ENCODE measurements around the gene PLA2G2D.
"Not testable (repeated sequence)": the region's sequence is repeated elsewhere in the genome, so short reads cannot be mapped to it uniquely, and the experiment has no call there.

PLA2G2D gene

DNA sequence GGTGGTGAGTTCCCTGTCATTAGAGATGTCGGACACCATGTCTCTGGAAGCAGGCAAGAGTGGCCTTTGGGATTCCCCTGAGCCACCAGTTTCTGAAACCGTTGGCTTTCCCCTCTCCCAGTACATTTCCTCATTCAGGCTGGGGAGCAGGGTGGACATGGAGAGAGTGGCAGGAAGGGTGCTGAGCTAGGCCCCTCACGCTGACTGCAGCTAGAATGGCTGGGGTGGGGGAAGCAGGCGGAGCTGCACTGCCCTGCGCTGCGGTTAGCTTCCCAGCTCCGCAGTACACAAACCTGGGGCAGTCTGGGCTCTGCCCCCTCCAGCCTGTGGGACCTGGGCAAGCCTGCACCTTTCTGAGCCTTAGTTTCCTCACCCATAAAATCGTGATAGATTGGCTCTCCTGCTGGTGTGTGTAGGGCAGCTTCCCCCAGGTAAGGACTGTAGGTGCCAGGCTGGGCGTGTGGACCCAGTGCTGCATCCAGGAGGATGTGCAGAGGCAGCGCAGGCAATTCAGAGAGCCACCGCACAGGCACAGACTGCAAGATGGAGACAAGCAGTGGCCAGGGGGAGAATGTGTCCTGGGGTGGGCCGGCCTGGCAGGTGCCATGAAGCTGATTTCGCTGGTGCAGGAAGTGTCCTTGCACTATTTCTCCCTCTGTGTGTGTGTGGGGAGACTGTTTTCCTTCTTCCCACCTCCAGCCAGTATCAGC is 22.8 kb upstream of the PLA2G2D start:
- DNase-seq (ENCODE audit: low read depth): no peak

DNA sequence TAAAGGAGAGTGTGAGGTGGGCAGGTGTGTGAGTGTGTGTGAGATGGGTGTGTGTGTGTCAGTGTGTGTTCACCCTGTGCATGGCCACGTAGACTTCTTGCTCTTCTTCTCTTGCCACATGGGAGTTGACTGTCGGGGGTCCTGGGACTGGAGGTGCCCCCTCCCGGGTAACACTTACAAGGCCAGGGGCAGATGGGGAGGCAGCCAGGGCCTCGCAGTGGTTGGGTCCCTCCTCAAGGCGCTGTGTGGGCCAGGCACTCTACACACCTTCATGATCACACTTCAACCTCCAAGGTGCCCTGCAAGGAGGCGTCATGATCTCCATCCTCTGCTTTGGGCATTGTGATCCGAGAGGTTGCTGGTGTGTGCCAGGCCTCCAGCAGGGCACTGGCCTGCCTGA is 22.1 kb upstream of the PLA2G2D start:
- DNase-seq (ENCODE audit: low read depth): no peak

DNA sequence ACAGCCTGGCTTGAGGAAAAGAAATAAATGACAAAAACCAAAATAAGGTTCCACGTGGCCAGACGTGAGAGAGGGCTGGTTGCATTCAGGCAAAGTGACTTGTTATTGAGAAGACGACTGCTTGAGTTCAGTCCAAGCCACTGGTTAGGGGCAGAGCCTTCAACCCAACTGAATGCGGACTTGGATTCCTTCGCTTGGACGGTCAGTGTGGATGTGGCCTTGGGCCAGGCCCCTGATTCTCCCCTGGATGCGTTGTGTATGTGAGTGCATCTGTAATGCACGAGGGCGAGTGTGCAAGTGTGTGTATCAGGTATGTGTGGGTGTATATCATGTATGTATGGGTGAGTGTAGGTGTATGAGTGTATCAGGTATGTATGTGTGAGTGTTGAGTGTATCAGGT is 21.7 kb upstream of the PLA2G2D start:
- no peak for DNase-seq (ENCODE audit: low read depth)

DNA sequence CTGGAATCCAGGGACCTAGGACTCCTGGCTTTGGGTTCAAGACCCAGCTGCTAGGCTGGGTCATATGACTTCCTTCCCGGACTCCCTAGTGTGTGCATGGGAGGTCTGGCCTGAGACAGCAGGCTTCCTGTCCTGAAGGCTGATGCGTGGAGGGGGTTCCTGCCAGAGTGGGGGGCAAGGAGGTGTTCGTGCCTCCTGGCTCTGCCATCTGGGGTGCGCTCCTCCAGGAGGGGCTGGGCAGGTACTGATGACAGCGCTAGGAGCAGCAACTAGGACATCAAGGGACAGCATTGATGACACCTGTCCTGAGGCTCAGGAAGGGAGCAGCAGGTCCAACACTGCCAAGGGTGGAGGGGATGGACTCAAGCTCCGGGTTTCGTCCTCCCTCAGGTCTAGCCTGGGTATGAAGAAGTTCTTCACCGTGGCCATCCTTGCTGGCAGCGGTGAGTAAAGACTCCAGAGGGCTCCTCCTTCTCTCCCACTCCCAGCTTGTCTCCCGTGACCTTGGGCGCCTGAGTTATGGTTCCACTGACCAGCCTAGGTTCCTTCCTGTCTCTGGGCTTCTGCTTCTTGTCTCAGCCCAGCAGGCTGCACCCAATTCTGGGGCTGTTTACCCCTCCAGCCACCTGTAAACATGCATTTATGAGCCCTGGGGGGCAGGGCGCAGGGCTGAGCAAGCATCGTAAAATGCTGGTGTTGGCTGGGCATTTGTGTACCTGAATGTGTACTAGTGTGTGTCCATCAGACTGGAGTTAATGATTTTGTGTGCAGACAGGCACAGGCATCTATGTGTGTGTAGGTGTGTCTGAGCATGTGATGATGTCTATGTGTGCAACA is 20.7 kb upstream of the PLA2G2D start:
- DNase-seq (ENCODE audit: low read depth): no peak

DNA sequence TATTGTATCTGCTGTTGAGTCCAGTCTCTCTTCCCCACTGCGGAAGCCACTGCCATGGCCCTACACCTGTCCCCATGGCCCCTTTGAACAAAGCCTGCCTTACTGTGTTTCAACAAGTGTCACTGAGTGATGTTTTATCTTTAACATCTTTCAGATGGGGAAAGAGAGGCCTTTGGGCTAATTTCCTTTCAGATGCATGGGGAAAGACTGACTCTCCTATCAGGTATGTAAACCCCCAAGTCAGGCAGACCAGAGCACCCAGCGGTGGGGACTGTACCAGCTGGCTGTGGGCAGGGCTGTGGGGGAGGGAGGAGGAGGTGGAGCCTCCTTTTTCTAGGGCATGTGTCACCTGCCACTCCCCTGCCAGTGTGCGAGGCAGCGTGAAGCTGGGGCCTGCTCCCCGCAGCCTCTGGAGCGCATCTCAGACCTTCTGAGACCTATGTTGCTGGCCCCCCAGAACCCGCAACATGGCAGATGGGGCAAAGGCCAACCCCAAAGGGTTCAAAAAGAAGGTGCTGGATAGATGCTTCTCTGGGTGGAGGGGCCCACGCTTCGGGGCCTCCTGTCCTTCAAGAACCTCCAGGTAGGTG is 19.7 kb upstream of the PLA2G2D start, which contains the start of gene PLA2G2F:
Gene PLA2G2F, plus strand, starts transcription at position 363 of the 590 bp plus-strand sequence. Its CDS starts 105 bp downstream, at position 468.
- DNase-seq (ENCODE audit: low read depth): no peak

DNA sequence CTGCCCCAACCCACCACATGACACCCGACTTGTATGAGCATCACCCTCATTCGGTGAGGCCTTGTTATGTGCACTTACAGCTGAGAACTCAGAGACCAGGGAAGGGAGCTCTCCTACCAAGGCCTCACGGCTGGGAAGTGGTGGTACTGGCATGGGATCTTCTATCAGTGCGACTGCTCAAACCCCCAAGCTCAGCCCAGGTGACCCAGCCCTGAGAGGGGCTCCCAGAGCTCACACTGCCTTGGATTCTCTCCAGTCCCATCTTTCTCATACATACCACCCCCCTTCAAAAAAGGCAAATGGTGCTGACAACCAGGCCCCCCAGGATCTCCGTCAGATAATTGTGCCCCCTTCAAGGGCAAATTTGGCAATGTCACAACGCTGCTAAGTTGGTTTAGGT is 19.0 kb upstream of the PLA2G2D start:
- DNase-seq (ENCODE audit: low read depth): no peak

DNA sequence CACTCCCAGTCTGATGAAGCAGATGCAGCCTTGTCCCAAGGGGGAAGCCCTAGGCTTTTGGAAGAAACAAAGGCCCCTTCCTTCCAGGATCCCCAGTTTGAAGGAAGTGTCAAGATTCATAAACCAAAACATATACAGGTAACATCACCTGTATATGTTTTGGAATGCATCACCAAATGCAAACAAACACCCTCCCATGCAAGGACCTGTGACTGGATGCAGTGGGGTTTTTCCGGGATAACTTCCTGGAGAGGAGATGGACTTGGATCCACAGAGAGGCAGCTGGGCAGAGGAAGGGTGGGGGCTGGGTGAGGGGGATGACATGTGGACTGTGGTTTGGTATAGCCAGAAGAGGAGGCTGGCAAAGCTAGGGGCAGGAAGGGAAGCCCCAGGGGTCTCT is 18.3 kb upstream of the PLA2G2D start:
- DNase-seq (ENCODE audit: low read depth): no peak

DNA sequence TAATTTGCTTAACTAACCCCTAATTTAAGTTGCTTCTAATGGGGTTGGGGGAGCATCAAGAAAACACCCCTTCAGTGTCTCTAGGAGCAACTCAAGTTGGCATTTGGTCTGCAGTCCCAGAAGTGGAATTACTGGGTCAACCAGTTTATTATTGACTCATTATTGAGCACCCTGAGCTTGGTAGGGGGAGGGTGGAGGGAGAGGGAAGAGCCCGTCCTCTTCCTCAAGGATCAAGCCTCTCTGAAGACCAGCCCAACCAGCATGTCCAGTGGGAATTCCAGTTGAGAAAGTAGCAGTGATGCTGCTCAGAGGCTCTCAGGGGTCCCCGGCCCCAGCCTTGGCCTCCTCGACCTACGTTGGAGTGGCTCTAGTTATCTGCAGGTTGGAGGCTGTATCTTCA is 17.7 kb upstream of the PLA2G2D start:
- DNase-seq (ENCODE audit: low read depth): no peak

DNA sequence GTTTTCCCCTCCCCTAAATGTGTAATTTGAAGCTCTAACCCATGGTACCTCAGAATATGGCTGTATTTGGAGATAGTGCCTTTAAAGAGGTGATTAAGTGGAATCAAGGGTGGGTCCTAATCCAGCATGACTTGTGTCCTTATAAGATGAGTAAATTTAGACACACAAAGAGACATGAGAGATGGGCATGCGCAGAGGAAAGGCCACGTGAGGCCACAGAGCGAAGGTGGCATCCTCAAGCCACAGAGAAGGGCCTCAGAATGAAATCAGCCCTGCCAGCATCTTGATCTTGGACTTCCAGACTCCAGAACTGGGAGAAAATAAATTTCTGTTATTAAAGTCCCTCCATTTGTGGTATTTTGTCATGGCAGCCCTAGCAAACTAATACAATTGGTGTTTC is 16.9 kb upstream of the PLA2G2D start:
- DNase-seq (ENCODE audit: low read depth): no peak

DNA sequence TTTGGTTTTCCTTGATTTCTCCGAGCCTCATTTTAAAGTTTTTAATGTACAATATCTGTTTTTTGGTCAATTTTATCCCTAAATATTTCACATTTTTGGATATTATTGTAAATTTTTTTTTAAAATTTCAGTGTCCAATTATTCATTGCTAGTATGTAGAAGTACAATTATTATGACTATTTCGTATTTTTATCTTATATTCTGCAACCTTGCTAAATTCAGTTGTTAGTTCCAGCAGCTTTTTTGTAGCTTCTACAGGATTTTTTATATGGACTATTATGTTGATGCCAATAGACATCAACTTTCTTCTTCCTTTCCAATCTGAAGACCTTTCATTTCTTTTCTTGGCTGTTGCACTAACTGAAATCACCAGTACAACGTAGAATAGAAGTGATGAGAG is 15.7 kb upstream of the PLA2G2D start:
- no peak for DNase-seq (ENCODE audit: low read depth)

DNA sequence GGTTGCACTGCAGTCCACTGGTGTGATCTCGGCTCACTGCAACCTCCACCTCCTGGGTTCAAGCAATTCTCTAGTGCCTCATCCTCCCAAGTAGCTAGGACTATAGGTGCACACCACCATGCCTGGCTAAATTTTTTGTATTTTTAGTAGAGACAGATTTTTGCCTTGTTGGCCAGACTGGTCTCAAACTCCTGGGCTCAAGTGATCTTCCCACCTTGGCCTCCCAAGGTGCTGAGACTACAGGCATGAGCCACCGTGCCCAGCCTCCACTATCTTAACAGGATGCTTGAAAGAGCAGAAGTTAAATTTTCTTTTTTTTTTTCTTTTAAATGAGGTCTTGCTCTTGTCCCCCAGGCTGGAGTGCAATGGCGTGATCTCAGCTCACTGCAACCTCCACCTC is 11.2 kb upstream of the PLA2G2D start:
- DNase-seq (ENCODE audit: low read depth): not testable (repeated sequence)

DNA sequence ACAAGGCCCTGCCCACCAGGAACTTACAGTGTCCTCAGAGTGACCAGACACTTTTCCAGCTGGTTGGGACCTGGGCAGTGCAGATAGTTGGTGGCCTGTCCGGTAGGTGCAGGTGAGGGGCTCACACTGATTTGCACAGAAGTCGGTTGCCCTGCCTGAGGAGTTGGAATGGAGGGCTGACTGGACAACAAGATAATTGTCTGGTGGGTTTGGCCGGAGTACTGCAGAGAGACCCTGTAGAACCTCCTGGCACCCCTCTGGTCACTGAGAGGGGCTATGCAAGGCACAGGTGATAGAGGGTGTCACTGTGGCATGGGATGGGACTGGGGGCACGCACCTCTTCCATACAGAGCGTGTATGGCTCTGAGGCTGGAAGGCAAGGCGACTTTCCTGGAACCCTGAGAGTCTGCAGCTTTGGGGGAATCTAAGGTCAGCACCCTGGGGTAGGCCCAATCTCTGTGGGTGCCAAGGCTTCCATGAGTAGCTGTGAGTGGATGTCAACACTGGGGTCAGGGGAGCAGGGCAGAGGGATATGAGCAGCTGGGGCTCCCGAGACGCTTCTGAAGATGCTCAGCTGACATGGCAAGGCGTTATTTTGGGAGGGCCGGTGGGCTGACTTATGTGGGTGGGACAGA is 7.6 kb upstream of the PLA2G2D start:
- DNase-seq (ENCODE audit: low read depth): no peak

DNA sequence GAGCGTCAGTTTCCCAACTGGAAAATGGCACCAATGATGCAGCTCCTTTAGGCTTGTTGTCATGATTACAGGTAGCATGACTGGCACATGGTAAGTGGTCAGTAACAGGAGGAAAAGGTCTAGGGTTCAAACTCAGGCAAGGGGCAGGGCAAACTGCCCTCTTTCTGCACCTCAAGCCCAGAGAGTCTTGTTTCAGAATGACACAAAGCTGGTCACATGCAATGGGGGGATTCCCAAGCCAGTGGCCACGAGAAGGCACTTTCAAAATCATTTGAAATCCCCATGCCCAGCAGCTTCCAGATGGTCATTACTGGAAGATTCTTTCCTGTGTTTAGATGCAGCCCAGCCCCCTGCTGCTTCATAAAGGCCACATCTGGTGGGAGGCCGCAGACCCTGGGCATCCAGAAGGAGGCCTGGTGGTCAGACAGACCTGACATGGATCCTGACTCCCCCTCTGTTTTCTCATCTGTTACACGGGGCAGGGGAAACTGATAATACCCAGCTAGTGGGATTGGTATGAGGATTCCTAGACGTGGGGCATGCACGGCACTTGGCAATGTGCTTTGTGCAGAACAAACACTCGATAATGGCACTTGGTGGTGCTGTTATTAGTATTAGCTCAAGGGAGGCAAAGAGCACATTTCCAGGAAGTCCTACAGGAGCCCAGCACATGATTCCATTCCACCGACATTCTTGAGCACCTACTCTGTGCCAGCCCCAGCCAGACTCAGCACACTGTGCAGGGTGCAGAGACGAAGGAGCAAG is 6.9 kb upstream of the PLA2G2D start:
- DNase-seq (ENCODE audit: low read depth): no peak

DNA sequence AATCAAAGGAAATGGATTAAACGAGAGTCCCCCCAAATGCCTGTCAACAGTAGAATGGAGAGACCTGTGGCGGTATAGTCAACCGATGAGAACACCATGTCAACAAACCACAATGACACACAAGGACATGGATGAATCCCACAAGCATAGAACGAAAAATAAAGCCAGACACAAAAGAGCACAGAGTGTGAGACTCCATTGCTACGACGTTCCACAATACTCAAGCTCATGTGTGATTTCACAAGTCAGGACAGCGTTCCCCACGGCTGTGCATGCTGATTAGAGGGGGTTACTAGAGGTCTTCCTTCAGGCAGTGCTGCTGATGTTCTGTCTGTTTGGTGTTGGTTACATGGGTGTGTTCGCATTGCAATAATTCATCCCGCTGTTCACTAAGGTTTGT is 5.8 kb upstream of the PLA2G2D start:
- no peak for DNase-seq (ENCODE audit: low read depth)

DNA sequence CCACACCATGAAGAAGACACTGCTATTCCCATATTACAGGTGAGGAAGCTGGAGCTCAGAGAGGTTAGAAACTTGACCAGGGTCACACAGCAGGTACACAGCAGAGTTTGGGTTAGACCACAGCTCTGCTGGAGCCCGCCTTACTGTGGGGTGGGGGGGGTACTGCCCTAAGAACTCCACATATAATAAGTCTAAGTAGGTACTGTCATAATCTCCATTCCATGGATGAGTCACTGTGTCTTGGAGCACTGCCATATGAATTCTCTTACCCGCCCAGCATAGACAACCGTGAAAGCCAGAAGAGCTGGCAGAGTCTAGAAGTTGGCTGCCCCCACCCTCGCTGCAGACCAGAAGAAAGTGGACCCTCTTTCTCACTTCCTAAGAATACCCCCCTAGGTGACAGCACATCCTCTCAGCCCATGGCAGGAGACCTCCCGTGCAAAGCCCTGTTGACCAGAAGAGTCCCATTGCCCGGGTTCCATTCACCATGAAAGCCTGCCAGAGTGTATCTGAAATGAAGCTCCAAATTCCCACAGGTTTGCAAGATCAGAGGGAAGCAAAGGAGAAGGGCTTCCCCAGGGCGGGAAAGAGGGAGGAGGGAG is 5.2 kb upstream of the PLA2G2D start:
- DNase-seq (ENCODE audit: low read depth): peak; percentile 78

DNA sequence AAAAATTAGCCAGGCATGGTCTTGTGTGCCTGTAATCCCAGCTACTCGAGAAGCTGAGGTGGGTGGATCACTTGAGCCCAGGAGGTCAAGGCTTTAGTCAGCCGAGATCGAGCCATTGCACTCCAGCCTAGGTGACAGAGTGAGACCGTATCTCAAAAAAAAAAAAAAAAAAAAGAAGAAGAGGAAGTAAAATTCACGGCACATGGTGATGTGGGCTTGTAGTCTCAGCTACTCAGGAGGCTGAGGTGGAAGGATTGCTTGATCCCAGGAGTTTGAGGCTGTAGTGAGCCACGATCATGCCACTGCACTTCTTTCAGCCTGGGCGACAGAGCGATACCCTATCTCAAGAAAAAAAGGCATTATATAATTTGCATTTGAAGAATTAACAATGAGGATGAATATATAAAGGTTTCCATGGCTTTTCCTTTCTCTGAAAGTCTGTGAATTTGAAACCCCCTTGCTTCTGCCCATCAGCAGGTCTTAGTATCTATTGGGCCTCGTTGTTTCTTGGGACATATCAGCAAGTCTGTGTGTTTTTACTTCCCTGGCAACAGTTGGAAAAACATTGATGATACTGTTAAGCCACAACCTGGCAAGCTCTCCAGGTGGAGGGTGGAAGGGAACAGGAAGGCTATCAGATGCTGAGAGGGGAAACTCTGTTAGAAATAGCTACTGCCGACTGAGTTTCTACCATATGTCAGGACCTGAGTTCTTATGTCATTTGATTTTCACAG is 4.6 kb upstream of the PLA2G2D start:
- no peak for DNase-seq (ENCODE audit: low read depth)

DNA sequence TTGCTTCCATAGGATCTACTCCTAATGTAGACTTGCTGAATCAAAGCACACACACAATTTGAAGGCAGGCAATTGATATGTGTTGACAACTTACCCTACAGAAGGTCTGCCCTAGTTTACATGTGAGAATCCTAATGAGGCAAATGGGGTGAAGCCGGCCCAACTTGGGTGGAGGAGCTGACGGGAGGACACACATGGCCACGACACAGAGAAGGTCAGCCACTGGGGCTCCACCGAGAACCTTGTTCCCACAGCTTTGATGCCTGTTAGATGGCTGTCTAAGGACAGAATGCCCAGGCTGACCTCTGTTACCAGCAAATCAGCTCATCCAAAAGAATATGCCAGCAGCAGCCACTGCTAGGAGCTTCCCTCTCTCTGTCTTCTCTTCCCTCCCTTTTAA is 1.5 kb upstream of the PLA2G2D start:
- DNase-seq (ENCODE audit: low read depth): no peak

DNA sequence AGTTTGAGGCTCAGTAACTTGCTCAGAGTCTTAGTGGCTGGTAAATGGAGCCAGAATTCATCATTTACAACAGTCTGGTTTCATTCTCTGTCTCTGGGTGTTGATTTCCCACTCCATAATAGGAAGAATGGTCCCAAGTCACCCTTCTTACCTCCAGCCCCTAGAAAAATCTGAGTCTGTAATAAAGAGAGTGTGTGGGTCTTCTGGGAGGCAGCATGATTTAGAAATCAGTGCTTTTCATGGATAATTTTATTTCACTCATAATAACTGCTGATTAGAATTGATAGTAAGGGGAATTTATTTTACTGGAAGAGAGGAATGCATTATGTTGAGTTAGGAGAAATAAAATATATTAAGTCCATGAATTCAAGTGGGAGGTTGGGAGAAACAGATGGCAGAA is 2.1 kb downstream of the PLA2G2D start:
- DNase-seq (ENCODE audit: low read depth): no peak

DNA sequence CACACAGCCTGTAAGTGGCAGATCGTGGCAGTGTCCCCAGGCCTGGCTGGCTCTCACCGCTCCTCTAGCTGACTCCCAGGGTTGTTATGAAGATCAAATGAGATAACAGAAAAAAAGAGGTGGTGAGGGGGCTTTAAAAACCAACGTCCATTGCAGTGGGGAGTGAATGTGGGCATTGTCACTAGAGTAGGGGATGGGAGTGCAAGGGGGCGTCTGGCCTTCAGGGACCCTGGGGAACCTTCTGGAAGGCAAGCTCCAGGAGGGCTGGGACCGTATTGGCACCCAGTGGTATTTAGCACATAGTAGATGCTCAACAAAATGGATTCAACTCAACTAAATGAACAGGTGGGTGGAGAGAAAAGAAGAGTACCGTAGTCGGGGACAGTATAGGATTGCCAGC is 3.4 kb downstream of the PLA2G2D start:
- no peak for DNase-seq (ENCODE audit: low read depth)

DNA sequence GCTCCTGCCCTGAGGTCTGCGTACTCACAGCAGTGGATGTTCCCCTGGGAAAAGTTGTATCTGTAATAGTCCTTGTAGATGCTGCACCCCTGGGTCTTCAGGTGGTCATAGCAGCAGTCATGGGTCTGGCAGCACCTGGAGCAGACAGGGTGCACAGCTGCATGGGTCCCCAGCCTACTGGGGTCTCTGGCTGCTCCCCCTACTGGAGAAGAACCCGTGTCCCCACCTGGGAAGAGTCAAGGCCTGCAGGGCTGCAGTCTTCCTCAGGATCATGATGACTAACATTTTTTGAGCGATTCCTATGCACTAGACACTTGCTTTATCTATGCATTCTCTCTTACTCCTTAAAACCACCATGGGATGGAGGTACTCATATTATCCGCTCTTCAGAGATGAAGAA is 3.9 kb downstream of the PLA2G2D start:
- DNase-seq (ENCODE audit: low read depth): no peak

Data from EH (cell line).